ENCODE results near the gene OSBPL10.

GRCh38 chr3:31704591-31705179 lies 276.4 kb downstream of the OSBPL10 start:
- TF ChIP-seq, protein P1, sequence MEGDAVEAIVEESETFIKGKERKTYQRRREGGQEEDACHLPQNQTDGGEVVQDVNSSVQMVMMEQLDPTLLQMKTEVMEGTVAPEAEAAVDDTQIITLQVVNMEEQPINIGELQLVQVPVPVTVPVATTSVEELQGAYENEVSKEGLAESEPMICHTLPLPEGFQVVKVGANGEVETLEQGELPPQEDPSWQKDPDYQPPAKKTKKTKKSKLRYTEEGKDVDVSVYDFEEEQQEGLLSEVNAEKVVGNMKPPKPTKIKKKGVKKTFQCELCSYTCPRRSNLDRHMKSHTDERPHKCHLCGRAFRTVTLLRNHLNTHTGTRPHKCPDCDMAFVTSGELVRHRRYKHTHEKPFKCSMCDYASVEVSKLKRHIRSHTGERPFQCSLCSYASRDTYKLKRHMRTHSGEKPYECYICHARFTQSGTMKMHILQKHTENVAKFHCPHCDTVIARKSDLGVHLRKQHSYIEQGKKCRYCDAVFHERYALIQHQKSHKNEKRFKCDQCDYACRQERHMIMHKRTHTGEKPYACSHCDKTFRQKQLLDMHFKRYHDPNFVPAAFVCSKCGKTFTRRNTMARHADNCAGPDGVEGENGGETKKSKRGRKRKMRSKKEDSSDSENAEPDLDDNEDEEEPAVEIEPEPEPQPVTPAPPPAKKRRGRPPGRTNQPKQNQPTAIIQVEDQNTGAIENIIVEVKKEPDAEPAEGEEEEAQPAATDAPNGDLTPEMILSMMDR (conservative IDR thresholded peaks at IDR 0.05 in 1 of 2, IDR thresholded peaks at IDR 0.05 in 1 of 2; ENCODE audit: low read depth in 1 of 2, low read length in 2 of 2): no peak
- no peak for TF ChIP-seq EZH2 (IDR thresholded peaks at IDR 0.05; ENCODE audit: low read length, missing control alignments)

Data from fibroblast of lung (primary cell).